Esophagus squamous epithelium (tissue), 4 donors: ENCODE results near the gene SMARCA2.

ENCODE experiments used
- CTCF ChIP-seq, 6 experiments: fragments of 450-650 bp in 4 of 6; fragments of 200-600 bp in 2 of 6; sonication (generic) in 2 of 6; IDR thresholded peaks; one replicate each; pipeline ENCODE4 v1.5.1; 2016 to 2019; ENCODE audit warnings: antibody characterized with exemption in 6 of 6, mild to moderate bottlenecking in 4 of 6, moderate library complexity in 4 of 6
- POLR2A ChIP-seq, 4 donors: fragments of 450-650 bp; IDR thresholded peaks; one replicate each; pipeline ENCODE4 v1.6.1; 2017; ENCODE audit warnings: antibody characterized with exemption in 4 of 4, mild to moderate bottlenecking in 4 of 4, moderate library complexity in 3 of 4

- TF ChIP-seq CTCF (IDR thresholded peaks at IDR 0.05): no peak
- TF ChIP-seq POLR2A (IDR thresholded peaks at IDR 0.05): no peak
Observed at GRCh38 chr9:2173170-2173569, 158.0 kb downstream of the SMARCA2 start.
